H9 (cell line): ENCODE data around the gene MUC22. TPM values are rescaled to one million over a fixed set of nuclear protein-coding genes. Genes with fewer than 3 reads are reported as not detected.

ENCODE experiments used
- DNase-seq: peaks from one replicate; pipeline ENCODE4 v3.0.0-alpha.2; 2017
- H2AFZ ChIP-seq: one replicate; pipeline ENCODE4 v1.6.1; 2013; ENCODE audit warnings: mild to moderate bottlenecking, low read length, control low read depth, moderate library complexity
- H2AK5ac ChIP-seq: 2 replicates; pipeline ENCODE4 v1.6.1; 2013; ENCODE audit warnings: low read length, control low read depth, mixed read lengths; ENCODE audit not compliant: insufficient read length
- H2BK120ac ChIP-seq: one replicate; pipeline ENCODE4 v1.6.1; 2013; ENCODE audit warnings: low read depth, mild to moderate bottlenecking, low read length, control low read depth, inconsistent platforms; ENCODE audit not compliant: poor library complexity, severe bottlenecking
- H2BK12ac ChIP-seq: 2 replicates; pipeline ENCODE4 v1.6.1; 2013; ENCODE audit warnings: low read length, control low read depth, mixed read lengths, low read depth; ENCODE audit not compliant: insufficient read length
- H2BK15ac ChIP-seq: 2 replicates; pipeline ENCODE4 v1.6.1; 2013; ENCODE audit warnings: low read depth, low read length, control low read depth
- H2BK20ac ChIP-seq: one replicate; pipeline ENCODE4 v1.6.1; 2013; ENCODE audit warnings: low read depth, mild to moderate bottlenecking, low read length, control low read depth, inconsistent platforms; ENCODE audit not compliant: poor library complexity, severe bottlenecking
- H2BK5ac ChIP-seq: 2 replicates; pipeline ENCODE4 v1.6.1; 2013; ENCODE audit warnings: low read length, control low read depth, mixed read lengths; ENCODE audit not compliant: insufficient read length
- H3K14ac ChIP-seq: 2 replicates; pipeline ENCODE4 v1.6.1; 2013; ENCODE audit warnings: low read length, control low read depth; ENCODE audit not compliant: insufficient read depth
- H3K18ac ChIP-seq: 2 replicates; pipeline ENCODE4 v1.6.1; 2013; ENCODE audit warnings: low read depth, mild to moderate bottlenecking, mixed read lengths, low read length, control low read depth; ENCODE audit not compliant: insufficient read length
- H3K23ac ChIP-seq: 2 replicates; pipeline ENCODE4 v1.6.1; 2013; ENCODE audit warnings: low read length, control low read depth, mixed read lengths, low read depth; ENCODE audit not compliant: insufficient read length
- H3K23me2 ChIP-seq: 2 replicates; pipeline ENCODE4 v1.6.1; 2013; ENCODE audit warnings: low read depth, mild to moderate bottlenecking, mixed read lengths, low read length, control low read depth; ENCODE audit not compliant: insufficient read length, poor library complexity, severe bottlenecking
- H3K27ac ChIP-seq: 2 replicates; pipeline ENCODE4 v1.5.1; 2013; ENCODE audit warnings: low read length, control low read depth, mixed read lengths, low read depth; ENCODE audit not compliant: insufficient read length
- H3K27me3 ChIP-seq: 2 replicates; pipeline ENCODE4 v1.6.1; 2013; ENCODE audit warnings: low read length, control low read depth, inconsistent platforms; ENCODE audit not compliant: insufficient read depth
- H3K4ac ChIP-seq: 2 replicates; pipeline ENCODE4 v1.6.1; 2013; ENCODE audit warnings: low read depth, mild to moderate bottlenecking, control low read depth, inconsistent platforms, low read length, moderate library complexity
- H3K4me1 ChIP-seq: 2 replicates; pipeline ENCODE4 v1.6.1; 2013; ENCODE audit warnings: low read length, control low read depth, inconsistent platforms; ENCODE audit not compliant: insufficient read depth
- H3K4me2 ChIP-seq: 2 replicates; pipeline ENCODE4 v1.6.1; 2013; ENCODE audit warnings: low read length, control low read depth, mixed read lengths; ENCODE audit not compliant: insufficient read length, insufficient read depth
- H3K56ac ChIP-seq: 2 replicates; pipeline ENCODE4 v1.6.1; 2013; ENCODE audit warnings: low read depth, mild to moderate bottlenecking, mixed read lengths, low read length, control low read depth; ENCODE audit not compliant: insufficient read length
- H3K79me1 ChIP-seq: 2 replicates; pipeline ENCODE4 v1.6.1; 2013; ENCODE audit warnings: low read depth, mild to moderate bottlenecking, moderate library complexity, low read length, control low read depth, inconsistent platforms; ENCODE audit not compliant: insufficient read depth, poor library complexity, severe bottlenecking
- H3K79me2 ChIP-seq: 2 replicates; pipeline ENCODE4 v1.6.1; 2013; ENCODE audit warnings: low read length, control low read depth, inconsistent platforms; ENCODE audit not compliant: insufficient read depth
- H3K9ac ChIP-seq: 2 replicates; pipeline ENCODE4 v1.6.1; 2013; ENCODE audit warnings: low read length, control low read depth, mixed read lengths; ENCODE audit not compliant: insufficient read length; ENCODE audit errors: extremely low read depth
- H3K9me3 ChIP-seq: one replicate; pipeline ENCODE4 v1.6.1; 2013; ENCODE audit warnings: low read depth, low read length, inconsistent platforms; ENCODE audit not compliant: control insufficient read depth
- H3T11ph ChIP-seq: one replicate; pipeline ENCODE4 v1.6.1; 2013; ENCODE audit warnings: mild to moderate bottlenecking, low read length, control low read depth, inconsistent platforms
- H4K20me1 ChIP-seq: one replicate; pipeline ENCODE4 v1.6.1; 2013; ENCODE audit not compliant: control insufficient read depth, insufficient read length, insufficient read depth
- H4K5ac ChIP-seq: 2 replicates; pipeline ENCODE4 v1.6.1; 2013; ENCODE audit warnings: low read depth, mild to moderate bottlenecking, mixed read lengths, low read length, control low read depth; ENCODE audit not compliant: insufficient read length
- H4K8ac ChIP-seq: replicated peaks from 2 replicates; pipeline ENCODE4 v1.6.1; 2013; ENCODE audit warnings: low read length, control low read depth, mixed read lengths, low read depth; ENCODE audit not compliant: insufficient read length
- H4K91ac ChIP-seq: 2 replicates; pipeline ENCODE4 v1.6.1; 2013; ENCODE audit warnings: low read depth, mild to moderate bottlenecking, moderate library complexity, mixed read lengths, low read length, control low read depth; ENCODE audit not compliant: insufficient read length
- H3K27ac Mint-ChIP-seq, 3 experiments: 2 replicates in 2 of 3; 3 replicates in 1 of 3; pipeline ENCODE4 v1.8.0; 2020 to 2021; ENCODE audit warnings: mixed read lengths in 3 of 3, mild to moderate bottlenecking in 1 of 3, moderate library complexity in 1 of 3
- H3K27me3 Mint-ChIP-seq: 2 replicates; pipeline ENCODE4 v1.8.0; 2021; ENCODE audit warnings: low read depth, mild to moderate bottlenecking, moderate library complexity, mixed read lengths
- H3K36me3 Mint-ChIP-seq, 3 experiments: 2 replicates in 2 of 3; 3 replicates in 1 of 3; pipeline ENCODE4 v1.8.0; 2020 to 2021; ENCODE audit warnings: low read depth in 3 of 3, mixed read lengths in 3 of 3; ENCODE audit not compliant: insufficient read depth in 1 of 3
- H3K4me1 Mint-ChIP-seq, 2 experiments: 2 replicates each; pipeline ENCODE4 v1.8.0; 2020; ENCODE audit warnings: mixed read lengths in 2 of 2
- H3K4me3 Mint-ChIP-seq, 2 experiments: 2 replicates in 1 of 2; 3 replicates in 1 of 2; pipeline ENCODE4 v1.8.0; 2020 to 2021; ENCODE audit warnings: mild to moderate bottlenecking in 2 of 2, mixed read lengths in 2 of 2, moderate library complexity in 1 of 2
- H3K9me3 Mint-ChIP-seq, 2 experiments: 2 replicates in 1 of 2; 3 replicates in 1 of 2; pipeline ENCODE4 v1.8.0; 2020; ENCODE audit warnings: mild to moderate bottlenecking in 2 of 2, mixed read lengths in 2 of 2, moderate library complexity in 1 of 2
- CTCF ChIP-seq: fragments of 200-600 bp; sonication (generic); conservative IDR thresholded peaks from 3 replicates; pipeline ENCODE4 v1.8.0; 2021; ENCODE audit warnings: antibody characterized with exemption, mild to moderate bottlenecking
- WGBS: extraction: QIAGEN DNeasy Blood & Tissue Kit; methylation state at CpG from one replicate; pipeline ENCODE4 v1.1.7; 2013; ENCODE audit warnings: missing lambda C conversion rate, low lambda C conversion rate, mixed read lengths; ENCODE audit not compliant: insufficient read length; ENCODE audit errors: extremely low coverage; 5-methylcytosine and 5-hydroxymethylcytosine counted together
- total RNA-seq: library from RNA; stranded (reverse); gene quantifications from 2 replicates; pipeline ENCODE4 v1.2.1, GENCODE V29; 2021

MUC22 gene
- total RNA-seq, 1 experiment from 2014 or later: not detected

GRCh38 chr6:31063906-31064435, 53.7 kb downstream of the MUC22 start:
- WGBS: no CpG with 5 or more reads among the region's 7 CpGs
- no peaks in the 10 kb centered on the region for H3K23me2 ChIP-seq
- no peak overlapping the region for H3K9ac ChIP-seq
- no peak overlapping the region for H2BK20ac ChIP-seq
- H3K56ac ChIP-seq: no peak overlapping the region
- no peak overlapping the region for H4K91ac ChIP-seq
- H3K79me2 ChIP-seq: no peaks in the 10 kb centered on the region
- H3K79me1 ChIP-seq: no peaks in the 10 kb centered on the region
- no peak overlapping the region for H2AK5ac ChIP-seq
- H3T11ph ChIP-seq: no peak overlapping the region
- H3K27me3 ChIP-seq: no peaks in the 10 kb centered on the region
- no peak overlapping the region for H3K27ac ChIP-seq
- no peak overlapping the region for H2AFZ ChIP-seq
- no peak for DNase-seq
- no peak overlapping the region for H2BK15ac ChIP-seq
- peaks cover 5% of the 10 kb centered on the region in 2 experiments for H3K4me1 Mint-ChIP-seq
- no peak overlapping the region for H2BK120ac ChIP-seq
- no peaks in the 10 kb centered on the region for H3K36me3 Mint-ChIP-seq
- H4K5ac ChIP-seq: no peak overlapping the region
- H3K18ac ChIP-seq: no peak overlapping the region
- H3K4me2 ChIP-seq: no peak overlapping the region
- no peaks in the 10 kb centered on the region for H3K9me3 ChIP-seq
- no peaks in the 10 kb centered on the region for H4K20me1 ChIP-seq
- H3K27me3 Mint-ChIP-seq: no peaks in the 10 kb centered on the region; the same call in none of the 2 replicates
- H4K8ac ChIP-seq: no peak overlapping the region
- no peak for TF ChIP-seq CTCF
- no peak overlapping the region for H3K27ac Mint-ChIP-seq
- H3K4ac ChIP-seq: no peak overlapping the region
- H3K23ac ChIP-seq: no peak overlapping the region
- no peak overlapping the region for H3K14ac ChIP-seq
- H3K9me3 Mint-ChIP-seq: peaks cover 0 to 8% of the 10 kb centered on the region in 2 experiments; a peak in 2 of 5 replicates
- H3K4me1 ChIP-seq: no peaks in the 10 kb centered on the region
- H2BK5ac ChIP-seq: no peak overlapping the region
- no peak overlapping the region for H2BK12ac ChIP-seq
- H3K4me3 Mint-ChIP-seq: no peak overlapping the region
